GM20431 (cell line): ENCODE results near the gene TMEM95.

Experiments
- in situ Hi-C: fragments of 300-500 bp; cut with MseI, MboI; formaldehyde crosslinking; loops from one replicate; pipeline ENCODE4 v1.15.0; 2020; ENCODE audit warnings: low sequenced_read_pairs; ENCODE audit not compliant: unreplicated experiment

TMEM95 gene, protein sequence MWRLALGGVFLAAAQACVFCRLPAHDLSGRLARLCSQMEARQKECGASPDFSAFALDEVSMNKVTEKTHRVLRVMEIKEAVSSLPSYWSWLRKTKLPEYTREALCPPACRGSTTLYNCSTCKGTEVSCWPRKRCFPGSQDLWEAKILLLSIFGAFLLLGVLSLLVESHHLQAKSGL

DNA sequence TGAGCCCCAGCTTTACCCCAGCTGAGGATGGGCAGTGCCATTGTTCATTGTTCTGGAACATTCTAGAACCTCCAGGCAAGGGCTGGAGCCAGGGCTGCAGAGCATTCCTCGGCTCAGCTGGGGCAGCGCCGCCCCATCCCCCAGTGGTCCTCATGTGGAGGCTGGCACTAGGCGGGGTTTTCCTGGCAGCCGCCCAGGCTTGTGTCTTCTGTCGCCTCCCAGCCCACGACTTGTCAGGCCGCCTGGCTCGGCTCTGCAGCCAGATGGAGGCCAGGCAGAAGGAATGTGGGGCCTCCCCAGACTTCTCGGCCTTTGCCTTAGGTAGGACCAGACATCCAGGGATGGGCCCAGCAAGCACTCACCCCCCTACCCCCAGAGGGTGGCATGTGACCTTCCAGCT lies at the start of gene TMEM95:
TSS of gene TMEM95 (plus strand) at position 104 of the 400 bp plus-strand sequence. CDS start at position 153, 49 bp downstream.
- in situ Hi-C loops: no loop called here

DNA sequence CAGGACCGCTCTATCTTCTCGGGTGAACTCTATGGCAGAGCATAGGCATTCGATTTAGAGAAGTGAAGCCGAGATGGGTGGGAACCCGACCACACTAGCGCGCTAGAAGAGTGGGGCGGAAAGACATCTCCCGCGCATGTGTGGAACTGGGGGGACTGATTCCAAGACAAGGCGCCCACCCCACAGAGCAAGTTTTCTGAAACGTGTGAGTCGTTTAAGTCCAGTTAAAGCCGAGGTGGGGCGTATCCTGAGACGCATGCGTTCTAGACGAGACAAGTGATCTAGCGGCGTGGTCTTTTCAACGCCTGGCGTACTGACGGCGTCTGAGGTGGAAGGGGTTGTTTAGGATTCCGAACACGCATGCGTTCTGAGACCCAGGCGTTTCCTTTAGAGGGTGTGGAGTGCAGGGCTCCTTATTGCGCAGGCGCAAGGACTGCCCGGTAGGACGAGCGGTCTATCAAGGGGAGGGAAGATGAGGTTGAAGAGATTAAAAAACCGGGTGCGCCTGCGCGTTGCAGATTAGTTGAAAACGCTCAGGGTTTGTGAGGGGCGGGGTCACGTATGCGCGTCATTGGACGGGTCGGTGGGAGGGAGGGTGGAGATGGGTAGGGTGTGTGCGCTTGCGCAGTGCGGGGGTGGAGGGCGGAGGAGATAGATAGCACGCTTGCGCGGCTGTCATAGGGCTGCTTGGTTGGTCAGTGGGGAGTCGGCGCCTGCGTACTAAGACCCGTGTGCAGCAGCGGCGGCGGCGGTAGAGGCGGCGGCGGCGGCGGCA lies 47.9 kb upstream of the TMEM95 start, which contains the start of gene EIF5A:
TSS of gene EIF5A (plus strand) at position 718 of the 775 bp plus-strand sequence. CDS start 2,008 bp downstream, outside the sequence.
- in situ Hi-C loops: no loop called here

GRCh38 chr17:7307686-7308624 lies 47.0 kb upstream of the TMEM95 start:
- in situ Hi-C loops: no loop called here

DNA sequence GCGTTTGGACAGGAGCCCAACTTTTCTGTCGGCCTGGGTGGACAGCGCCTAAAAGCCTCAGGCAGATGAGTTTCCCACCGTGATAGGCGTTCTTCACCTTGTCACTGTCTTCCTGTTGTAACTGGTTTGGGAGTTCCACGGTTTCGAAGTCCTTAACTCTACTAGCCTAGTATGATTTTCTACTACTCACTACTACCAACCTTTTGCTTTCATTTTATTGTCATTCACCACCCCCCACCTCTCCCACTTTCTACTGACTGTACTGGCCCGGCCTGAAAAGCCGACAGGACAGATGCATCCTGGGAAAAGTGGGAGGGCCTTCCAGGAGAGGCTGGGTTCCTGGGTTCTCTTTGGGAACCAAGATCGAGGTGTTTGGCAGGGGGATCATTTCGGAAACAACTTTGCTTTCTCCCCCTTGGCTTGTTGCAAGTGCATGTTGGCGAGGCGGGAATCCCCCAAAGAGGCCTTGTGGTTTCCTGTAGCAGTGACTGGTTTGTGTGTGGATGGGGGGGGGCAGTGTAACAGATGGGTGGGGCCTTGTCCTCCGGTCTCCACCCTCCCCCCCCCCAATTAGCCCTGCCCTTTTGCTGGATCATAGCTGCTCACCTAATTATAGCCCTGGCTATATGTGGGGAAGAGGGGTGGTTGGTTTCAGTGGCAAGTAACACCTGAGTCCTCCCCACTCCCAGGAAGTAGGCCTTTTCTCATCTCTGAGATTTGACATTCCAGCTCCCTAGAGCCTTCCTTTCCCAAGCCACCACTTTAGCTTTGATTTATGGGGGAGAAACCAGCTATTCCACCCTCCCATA lies 46.1 kb upstream of the TMEM95 start:
- in situ Hi-C loops: no loop called here

GRCh38 chr17:7309628-7310027 lies 45.3 kb upstream of the TMEM95 start:
- in situ Hi-C loops: no loop called here

DNA sequence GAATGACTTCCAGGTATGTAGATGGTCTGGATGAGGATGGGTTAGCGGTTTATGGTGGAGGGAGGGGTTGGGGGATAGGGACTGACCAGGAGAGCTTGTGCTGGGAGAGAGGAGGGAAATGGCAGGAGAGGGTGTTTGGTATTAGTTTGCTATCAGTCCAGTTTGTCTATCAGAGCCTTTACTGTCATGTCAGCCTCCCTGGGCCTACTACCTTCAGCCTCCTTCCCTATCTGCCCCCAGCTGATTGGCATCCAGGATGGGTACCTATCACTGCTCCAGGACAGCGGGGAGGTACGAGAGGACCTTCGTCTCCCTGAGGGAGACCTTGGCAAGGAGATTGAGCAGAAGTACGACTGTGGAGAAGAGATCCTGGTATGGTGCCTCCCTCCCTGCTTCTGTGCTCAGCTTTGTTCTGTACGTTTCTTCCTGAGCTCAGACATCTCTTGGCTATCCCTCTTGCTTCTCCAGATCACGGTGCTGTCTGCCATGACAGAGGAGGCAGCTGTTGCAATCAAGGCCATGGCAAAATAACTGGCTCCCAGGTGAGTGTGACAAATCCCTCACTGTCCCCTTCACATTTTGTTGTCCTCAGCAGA lies 43.7 kb upstream of the TMEM95 start:
- in situ Hi-C loops: no loop called here

DNA sequence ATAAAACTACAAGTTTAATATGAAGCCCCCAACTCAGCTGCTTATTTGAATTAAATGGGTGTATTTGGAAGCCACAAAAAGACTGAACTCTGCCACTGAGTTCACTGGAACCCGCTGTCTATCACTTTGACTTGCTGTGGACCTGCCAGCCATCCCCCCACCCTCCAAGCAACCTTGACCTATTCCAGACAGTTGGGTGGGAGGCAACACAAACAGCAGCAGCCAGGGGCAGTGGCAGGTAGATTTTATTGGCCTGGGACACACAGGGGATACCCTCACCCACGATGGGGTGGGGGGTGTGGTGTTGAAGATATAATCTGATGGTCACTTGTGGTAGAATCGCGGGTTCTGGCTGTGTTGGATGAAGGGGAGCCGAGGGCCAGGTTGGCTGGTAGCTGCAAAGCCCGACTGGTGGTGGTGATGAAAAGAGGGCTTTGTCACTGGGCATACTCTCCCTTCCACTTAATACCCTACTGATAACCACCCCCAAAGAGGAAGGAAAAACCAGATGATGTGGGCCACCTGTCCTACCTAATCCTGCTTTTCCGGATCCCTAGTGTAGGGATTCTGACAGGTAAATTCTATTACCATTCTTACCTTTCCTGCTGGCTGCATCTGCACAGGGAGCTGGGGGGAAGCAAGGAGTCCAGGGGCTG lies 42.4 kb upstream of the TMEM95 start:
- in situ Hi-C loops: no loop called here

- in situ Hi-C loops: no loop called here
These were observed 41.7 kb upstream of the TMEM95 start for GRCh38 chr17:7313088-7313889.

DNA sequence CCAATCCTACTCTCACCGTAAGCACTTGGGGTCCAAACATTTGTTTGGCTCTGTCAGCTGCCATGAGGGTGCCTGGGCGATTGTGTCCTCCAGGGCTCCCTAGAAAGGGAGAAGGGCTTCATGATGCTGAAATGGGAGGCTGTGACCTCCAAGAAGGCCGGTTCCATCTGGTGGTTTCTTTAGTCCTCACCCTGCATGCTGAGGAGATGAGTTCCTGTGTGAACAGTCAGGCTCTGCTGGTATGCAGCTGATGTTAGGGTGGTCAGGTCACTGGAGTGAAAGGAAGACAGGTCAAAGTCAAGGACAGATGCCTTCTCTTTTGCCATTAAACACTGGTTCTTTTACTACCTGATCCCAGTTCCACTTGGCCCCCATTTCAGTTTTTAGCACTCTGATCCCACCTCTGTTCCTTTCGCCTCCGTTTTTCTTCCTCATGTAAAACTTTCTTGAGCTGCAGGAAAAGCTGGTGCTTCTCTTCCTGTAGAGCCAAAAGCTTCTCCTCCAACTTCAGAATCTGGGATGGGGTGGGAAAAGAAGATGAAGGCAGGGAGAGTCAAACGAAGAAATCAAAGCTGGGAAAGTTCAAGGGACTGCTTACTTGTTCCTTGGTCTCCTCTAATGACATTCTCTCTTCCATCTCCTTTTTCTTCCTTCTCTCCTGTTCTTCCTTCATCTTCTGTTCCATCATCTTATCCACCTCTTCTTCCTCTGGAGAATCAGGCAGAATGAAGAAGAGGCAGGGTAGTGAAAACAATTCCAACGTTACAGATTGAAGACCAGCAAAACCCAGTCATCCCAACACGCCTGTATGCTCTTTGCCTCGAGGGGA lies 40.9 kb upstream of the TMEM95 start:
- in situ Hi-C loops: no loop called here

GRCh38 chr17:7314719-7315569 lies 40.0 kb upstream of the TMEM95 start, which contains the start of gene GPS2:
Gene GPS2, minus strand, starts transcription at chr17:7315360. Its CDS starts 308 bp downstream, at chr17:7315052.
- in situ Hi-C loops: no loop called here

- in situ Hi-C loops: no loop called here
These were observed 39.3 kb upstream of the TMEM95 start for GRCh38 chr17:7315570-7316235.

DNA sequence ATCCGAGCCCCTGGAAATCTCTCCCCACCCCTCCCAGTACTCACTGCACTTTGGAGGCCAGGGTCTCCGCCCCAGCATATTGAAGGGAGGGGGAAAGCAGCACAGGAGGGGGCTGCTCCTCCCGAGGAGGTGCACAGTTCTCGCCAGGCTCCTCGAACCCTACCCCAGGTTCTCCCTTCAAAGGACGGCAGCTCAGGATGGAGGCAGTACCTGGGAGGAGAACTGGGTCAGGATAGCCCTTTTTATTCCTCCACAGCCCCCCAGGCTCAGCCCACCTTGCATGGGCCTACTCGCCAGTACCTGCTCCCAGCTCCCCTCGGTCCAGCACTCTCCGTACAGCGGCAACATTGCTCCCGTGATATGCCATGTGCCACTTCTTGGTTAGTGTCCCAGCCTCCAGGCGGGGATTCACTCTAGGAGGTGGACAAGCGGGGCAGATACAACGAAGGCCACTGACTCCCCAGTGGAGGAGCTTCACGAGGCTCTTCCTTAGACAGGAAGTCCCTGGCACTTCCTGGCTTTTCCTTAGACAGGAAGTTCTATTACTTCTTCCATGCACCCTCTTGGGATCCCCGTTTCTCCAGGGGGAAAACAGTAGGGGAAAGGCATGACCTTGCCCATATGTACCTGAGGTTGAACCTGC lies 37.7 kb upstream of the TMEM95 start:
- in situ Hi-C loops: no loop called here

DNA sequence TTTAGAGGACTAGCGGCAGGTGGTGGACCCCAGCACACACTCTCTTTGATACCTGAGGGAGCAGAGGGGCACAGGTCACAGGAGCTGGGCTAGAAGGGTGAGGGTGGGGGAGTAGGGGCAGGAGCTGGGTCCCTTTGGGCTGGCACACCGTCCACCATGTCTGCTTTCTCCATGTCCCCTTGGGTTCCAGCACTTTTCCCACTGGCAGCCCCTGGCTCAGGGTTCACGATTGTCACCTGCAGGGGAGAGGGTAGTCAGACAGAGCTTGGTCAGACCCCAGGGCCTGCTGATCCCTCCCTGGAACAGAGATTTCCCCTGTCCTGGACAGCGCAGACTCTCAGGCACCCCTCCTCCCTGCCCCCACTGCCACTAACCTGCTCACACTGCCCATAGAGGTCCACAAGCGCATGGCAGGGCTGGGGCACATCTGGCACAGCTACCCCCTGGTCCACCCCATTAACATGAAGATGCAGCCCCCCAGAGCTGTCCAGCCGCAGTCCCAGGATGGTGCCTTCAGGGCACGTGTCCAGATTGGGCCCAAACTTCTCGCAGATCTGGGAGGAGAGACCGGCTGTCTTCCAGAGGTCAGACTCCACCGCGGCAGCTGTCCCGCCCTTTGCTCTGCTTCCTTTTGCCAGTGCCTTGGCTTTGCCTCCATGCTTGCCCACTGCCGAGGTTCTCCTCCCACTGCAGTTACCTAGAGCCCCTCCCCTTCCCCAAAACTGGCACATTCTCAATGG lies 36.7 kb upstream of the TMEM95 start:
- in situ Hi-C loops: no loop called here

DNA sequence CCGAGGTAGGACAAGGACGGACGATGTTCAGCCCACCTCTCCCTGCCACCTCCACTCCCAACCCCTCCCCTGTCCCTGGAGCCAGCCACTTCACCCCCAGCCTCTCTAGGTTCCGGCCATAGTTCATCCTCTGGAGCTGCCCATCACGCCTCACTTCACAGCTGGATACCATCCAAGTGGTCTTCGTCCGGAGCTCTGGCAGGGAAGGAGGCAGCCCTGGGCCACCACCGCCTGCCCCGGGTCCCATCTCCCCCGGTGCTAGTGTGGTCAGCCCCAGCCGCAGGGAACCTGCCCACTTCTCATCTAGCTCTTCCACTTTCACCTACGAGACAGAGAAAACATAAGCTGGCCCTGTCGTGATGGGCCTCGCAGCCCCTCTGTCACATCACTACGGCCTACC lies 33.5 kb upstream of the TMEM95 start:
- in situ Hi-C loops: no loop called here
